HEK293 (cell line): ENCODE measurements around the gene TPGS2.

ENCODE experiments used
- CTCF ChIA-PET: fragments of 350-600 bp; formaldehyde crosslinking; extraction: SDS; loops from one replicate; lab custom pipeline; 2021; ENCODE audit warnings: antibody characterized with exemption; lab: Yijun Ruan, JAX
- POLR2A ChIA-PET: fragments of 300-600 bp; formaldehyde crosslinking; extraction: SDS; loops from one replicate; lab custom pipeline; 2020; ENCODE audit warnings: antibody characterized with exemption, inconsistent platforms; lab: Yijun Ruan, JAX
- H3K27ac ChIP-seq: fragments of 200-500 bp; sonication (Bioruptor generic); 2 replicates; pipeline ENCODE4 v1.5.1; 2014; ENCODE audit warnings: low read depth, low read length, control low read depth, inconsistent platforms; ENCODE audit errors: extremely low read depth
- H3K36me3 ChIP-seq, 2 experiments: fragments of 200-500 bp in 1 of 2; sonication (Bioruptor generic) in 1 of 2; 1 replicate in 1 of 2; 2 replicates in 1 of 2; pipeline ENCODE4 v1.5.1; 2014 to 2017; ENCODE audit warnings: inconsistent platforms in 2 of 2, low read length in 2 of 2; ENCODE audit not compliant: control insufficient read depth in 2 of 2, insufficient read depth in 1 of 2
- H3K4me1 ChIP-seq: fragments of 200-500 bp; sonication (Bioruptor generic); 2 replicates; pipeline ENCODE4 v1.5.1; 2014; ENCODE audit warnings: mild to moderate bottlenecking, low read length, inconsistent platforms; ENCODE audit not compliant: control insufficient read depth, insufficient read depth
- H3K4me3 ChIP-seq: 2 replicates; pipeline ENCODE4 v1.5.1; 2011; ENCODE audit warnings: low read depth, mild to moderate bottlenecking, control low read depth, low read length, moderate library complexity
- H3K9me3 ChIP-seq: fragments of 200-500 bp; sonication (Bioruptor generic); 2 replicates; pipeline ENCODE4 v1.5.1; 2014; ENCODE audit warnings: low read depth, low read length, inconsistent platforms; ENCODE audit not compliant: control insufficient read depth, insufficient read depth
- ATF2 ChIP-seq: fragments of 450-650 bp; formaldehyde crosslinking; IDR thresholded peaks from 2 replicates; pipeline ENCODE4 v1.5.1; 2016; ENCODE audit warnings: missing biosample characterization, missing genetic modification characterization, low read depth
- HIC1 ChIP-seq: fragments of 450-650 bp; formaldehyde crosslinking; IDR thresholded peaks from 2 replicates; pipeline ENCODE4 v1.5.1; 2016; ENCODE audit warnings: missing biosample characterization, missing genetic modification characterization
- MYNN ChIP-seq: fragments of 450-650 bp; formaldehyde crosslinking; IDR thresholded peaks from 2 replicates; pipeline ENCODE4 v1.5.1; 2016; ENCODE audit warnings: missing biosample characterization, missing genetic modification characterization, borderline replicate concordance
- PRDM1 ChIP-seq: fragments of 450-650 bp; formaldehyde crosslinking; IDR thresholded peaks from 2 replicates; pipeline ENCODE4; 2016; ENCODE audit warnings: missing biosample characterization, missing genetic modification characterization
- SETDB1 ChIP-seq: IDR thresholded peaks from one replicate; pipeline ENCODE4 v1.6.1; 2017; ENCODE audit warnings: mild to moderate bottlenecking, low read length, moderate library complexity, mixed read lengths; ENCODE audit not compliant: insufficient read length
- SP2 ChIP-seq: fragments of 450-650 bp; formaldehyde crosslinking; IDR thresholded peaks from 2 replicates; pipeline ENCODE4 v1.5.1; 2016; ENCODE audit warnings: missing biosample characterization, missing genetic modification characterization
- YY2 ChIP-seq: fragments of 450-650 bp; formaldehyde crosslinking; IDR thresholded peaks from 2 replicates; pipeline ENCODE4 v1.5.1; 2016; ENCODE audit warnings: missing biosample characterization, missing genetic modification characterization
- ZNF138 ChIP-seq: fragments of 450-650 bp; formaldehyde crosslinking; IDR thresholded peaks from 2 replicates; pipeline ENCODE4 v1.5.1; 2016; ENCODE audit warnings: missing biosample characterization, missing genetic modification characterization, borderline replicate concordance
- ZNF146 ChIP-seq: fragments of 450-650 bp; formaldehyde crosslinking; IDR thresholded peaks from 2 replicates; pipeline ENCODE4 v1.5.1; 2016; ENCODE audit warnings: missing biosample characterization, missing genetic modification characterization
- ZNF184 ChIP-seq: fragments of 450-650 bp; IDR thresholded peaks from 2 replicates; pipeline ENCODE4 v1.5.1; 2018; ENCODE audit warnings: missing biosample characterization, mild to moderate bottlenecking, missing genetic modification characterization
- ZNF221 ChIP-seq: fragments of 450-650 bp; formaldehyde crosslinking; IDR thresholded peaks from 2 replicates; pipeline ENCODE4 v1.5.1; 2017; ENCODE audit warnings: missing biosample characterization, missing genetic modification characterization, borderline replicate concordance
- ZNF23 ChIP-seq: fragments of 450-650 bp; formaldehyde crosslinking; IDR thresholded peaks from 2 replicates; pipeline ENCODE4 v1.5.1; 2016; ENCODE audit warnings: missing biosample characterization, missing genetic modification characterization, borderline replicate concordance
- ZNF239 ChIP-seq: fragments of 450-650 bp; formaldehyde crosslinking; IDR thresholded peaks from 2 replicates; pipeline ENCODE4 v1.5.1; 2016; ENCODE audit warnings: missing biosample characterization, missing genetic modification characterization
- ZNF561 ChIP-seq: fragments of 450-650 bp; IDR thresholded peaks from 2 replicates; pipeline ENCODE4 v1.5.1; 2018; ENCODE audit warnings: missing biosample characterization, missing genetic modification characterization, borderline replicate concordance
- ZNF626 ChIP-seq: fragments of 450-650 bp; sonication (Bioruptor Pico); formaldehyde crosslinking; IDR thresholded peaks from 2 replicates; pipeline ENCODE4 v1.5.1; 2018; ENCODE audit warnings: missing biosample characterization, missing genetic modification characterization, inconsistent platforms
- ZNF629 ChIP-seq: fragments of 450-650 bp; formaldehyde crosslinking; IDR thresholded peaks from 2 replicates; pipeline ENCODE4 v1.5.1; 2017; ENCODE audit warnings: missing biosample characterization, missing genetic modification characterization
- ZNF747 ChIP-seq: fragments of 450-650 bp; formaldehyde crosslinking; IDR thresholded peaks from 2 replicates; pipeline ENCODE4 v1.5.1; 2016; ENCODE audit warnings: missing biosample characterization, missing genetic modification characterization
- ZSCAN5A ChIP-seq: fragments of 450-650 bp; formaldehyde crosslinking; IDR thresholded peaks from 2 replicates; pipeline ENCODE4 v1.5.1; 2016; ENCODE audit warnings: missing biosample characterization, missing genetic modification characterization
- TF ChIP-seq, protein P1 (sequence below): fragments of 450-650 bp; formaldehyde crosslinking; IDR thresholded peaks from 2 replicates; pipeline ENCODE4 v1.5.1; 2016; ENCODE audit warnings: missing biosample characterization, missing genetic modification characterization, borderline replicate concordance
- TF ChIP-seq, protein P2 (sequence below): fragments of 450-650 bp; formaldehyde crosslinking; conservative IDR thresholded peaks from 2 replicates; pipeline ENCODE4 v1.5.1; 2016; ENCODE audit warnings: low read depth, missing biosample characterization, missing genetic modification characterization
- TF ChIP-seq, protein P3 (sequence below): fragments of 450-650 bp; formaldehyde crosslinking; IDR thresholded peaks from 2 replicates; pipeline ENCODE4 v1.5.1; 2016; ENCODE audit warnings: missing biosample characterization, missing genetic modification characterization

The TPGS2 gene

GRCh38 chr18:36848609-36849008 lies 19.8 kb upstream of the TPGS2 start (continued):
- TF ChIP-seq, protein P1, sequence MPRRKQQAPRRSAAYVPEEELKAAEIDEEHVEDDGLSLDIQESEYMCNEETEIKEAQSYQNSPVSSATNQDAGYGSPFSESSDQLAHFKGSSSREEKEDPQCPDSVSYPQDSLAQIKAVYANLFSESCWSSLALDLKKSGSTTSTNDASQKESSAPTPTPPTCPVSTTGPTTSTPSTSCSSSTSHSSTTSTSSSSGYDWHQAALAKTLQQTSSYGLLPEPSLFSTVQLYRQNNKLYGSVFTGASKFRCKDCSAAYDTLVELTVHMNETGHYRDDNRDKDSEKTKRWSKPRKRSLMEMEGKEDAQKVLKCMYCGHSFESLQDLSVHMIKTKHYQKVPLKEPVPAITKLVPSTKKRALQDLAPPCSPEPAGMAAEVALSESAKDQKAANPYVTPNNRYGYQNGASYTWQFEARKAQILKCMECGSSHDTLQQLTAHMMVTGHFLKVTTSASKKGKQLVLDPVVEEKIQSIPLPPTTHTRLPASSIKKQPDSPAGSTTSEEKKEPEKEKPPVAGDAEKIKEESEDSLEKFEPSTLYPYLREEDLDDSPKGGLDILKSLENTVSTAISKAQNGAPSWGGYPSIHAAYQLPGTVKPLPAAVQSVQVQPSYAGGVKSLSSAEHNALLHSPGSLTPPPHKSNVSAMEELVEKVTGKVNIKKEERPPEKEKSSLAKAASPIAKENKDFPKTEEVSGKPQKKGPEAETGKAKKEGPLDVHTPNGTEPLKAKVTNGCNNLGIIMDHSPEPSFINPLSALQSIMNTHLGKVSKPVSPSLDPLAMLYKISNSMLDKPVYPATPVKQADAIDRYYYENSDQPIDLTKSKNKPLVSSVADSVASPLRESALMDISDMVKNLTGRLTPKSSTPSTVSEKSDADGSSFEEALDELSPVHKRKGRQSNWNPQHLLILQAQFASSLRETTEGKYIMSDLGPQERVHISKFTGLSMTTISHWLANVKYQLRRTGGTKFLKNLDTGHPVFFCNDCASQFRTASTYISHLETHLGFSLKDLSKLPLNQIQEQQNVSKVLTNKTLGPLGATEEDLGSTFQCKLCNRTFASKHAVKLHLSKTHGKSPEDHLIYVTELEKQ (tag by site-specific recombination): no peak
- TF ChIP-seq ZNF629 (no peak), ZNF239 (tag by site-specific recombination) (no peak), ZSCAN5A (tag by site-specific recombination) (no peak), PRDM1 (tag by site-specific recombination) (no peak), YY2 (tag by site-specific recombination) (no peak), ZNF23 (tag by site-specific recombination) (no peak), SP2 (tag by site-specific recombination) (no peak), SETDB1 (no peak), MYNN (tag by site-specific recombination) (no peak), ZNF184 (no peak), ZNF626 (tag by site-specific recombination) (no peak), ZNF561 (tag by site-specific recombination) (no peak)
- TF ChIP-seq, protein P2, sequence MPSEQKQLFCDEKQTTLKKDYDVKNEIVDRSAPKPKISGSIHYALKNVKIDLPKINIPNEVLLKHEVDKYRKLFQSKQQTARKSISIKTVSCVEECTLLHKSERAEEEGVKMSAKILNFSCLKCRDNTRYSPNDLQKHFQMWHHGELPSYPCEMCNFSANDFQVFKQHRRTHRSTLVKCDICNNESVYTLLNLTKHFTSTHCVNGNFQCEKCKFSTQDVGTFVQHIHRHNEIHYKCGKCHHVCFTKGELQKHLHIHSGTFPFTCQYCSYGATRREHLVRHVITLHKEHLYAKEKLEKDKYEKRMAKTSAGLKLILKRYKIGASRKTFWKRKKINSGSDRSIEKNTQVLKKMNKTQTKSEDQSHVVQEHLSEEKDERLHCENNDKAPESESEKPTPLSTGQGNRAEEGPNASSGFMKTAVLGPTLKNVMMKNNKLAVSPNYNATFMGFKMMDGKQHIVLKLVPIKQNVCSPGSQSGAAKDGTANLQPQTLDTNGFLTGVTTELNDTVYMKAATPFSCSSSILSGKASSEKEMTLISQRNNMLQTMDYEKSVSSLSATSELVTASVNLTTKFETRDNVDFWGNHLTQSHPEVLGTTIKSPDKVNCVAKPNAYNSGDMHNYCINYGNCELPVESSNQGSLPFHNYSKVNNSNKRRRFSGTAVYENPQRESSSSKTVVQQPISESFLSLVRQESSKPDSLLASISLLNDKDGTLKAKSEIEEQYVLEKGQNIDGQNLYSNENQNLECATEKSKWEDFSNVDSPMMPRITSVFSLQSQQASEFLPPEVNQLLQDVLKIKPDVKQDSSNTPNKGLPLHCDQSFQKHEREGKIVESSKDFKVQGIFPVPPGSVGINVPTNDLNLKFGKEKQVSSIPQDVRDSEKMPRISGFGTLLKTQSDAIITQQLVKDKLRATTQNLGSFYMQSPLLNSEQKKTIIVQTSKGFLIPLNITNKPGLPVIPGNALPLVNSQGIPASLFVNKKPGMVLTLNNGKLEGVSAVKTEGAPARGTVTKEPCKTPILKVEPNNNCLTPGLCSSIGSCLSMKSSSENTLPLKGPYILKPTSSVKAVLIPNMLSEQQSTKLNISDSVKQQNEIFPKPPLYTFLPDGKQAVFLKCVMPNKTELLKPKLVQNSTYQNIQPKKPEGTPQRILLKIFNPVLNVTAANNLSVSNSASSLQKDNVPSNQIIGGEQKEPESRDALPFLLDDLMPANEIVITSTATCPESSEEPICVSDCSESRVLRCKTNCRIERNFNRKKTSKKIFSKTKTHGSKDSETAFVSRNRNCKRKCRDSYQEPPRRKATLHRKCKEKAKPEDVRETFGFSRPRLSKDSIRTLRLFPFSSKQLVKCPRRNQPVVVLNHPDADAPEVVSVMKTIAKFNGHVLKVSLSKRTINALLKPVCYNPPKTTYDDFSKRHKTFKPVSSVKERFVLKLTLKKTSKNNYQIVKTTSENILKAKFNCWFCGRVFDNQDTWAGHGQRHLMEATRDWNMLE (tag by site-specific recombination): no peak

- no peak overlapping the region for H3K4me3 ChIP-seq
- TF ChIP-seq ZNF221: no peak
- TF ChIP-seq ZNF747 (tag by site-specific recombination): no peak
- no peak for TF ChIP-seq ZNF146 (tag by site-specific recombination)
- TF ChIP-seq, protein P3, sequence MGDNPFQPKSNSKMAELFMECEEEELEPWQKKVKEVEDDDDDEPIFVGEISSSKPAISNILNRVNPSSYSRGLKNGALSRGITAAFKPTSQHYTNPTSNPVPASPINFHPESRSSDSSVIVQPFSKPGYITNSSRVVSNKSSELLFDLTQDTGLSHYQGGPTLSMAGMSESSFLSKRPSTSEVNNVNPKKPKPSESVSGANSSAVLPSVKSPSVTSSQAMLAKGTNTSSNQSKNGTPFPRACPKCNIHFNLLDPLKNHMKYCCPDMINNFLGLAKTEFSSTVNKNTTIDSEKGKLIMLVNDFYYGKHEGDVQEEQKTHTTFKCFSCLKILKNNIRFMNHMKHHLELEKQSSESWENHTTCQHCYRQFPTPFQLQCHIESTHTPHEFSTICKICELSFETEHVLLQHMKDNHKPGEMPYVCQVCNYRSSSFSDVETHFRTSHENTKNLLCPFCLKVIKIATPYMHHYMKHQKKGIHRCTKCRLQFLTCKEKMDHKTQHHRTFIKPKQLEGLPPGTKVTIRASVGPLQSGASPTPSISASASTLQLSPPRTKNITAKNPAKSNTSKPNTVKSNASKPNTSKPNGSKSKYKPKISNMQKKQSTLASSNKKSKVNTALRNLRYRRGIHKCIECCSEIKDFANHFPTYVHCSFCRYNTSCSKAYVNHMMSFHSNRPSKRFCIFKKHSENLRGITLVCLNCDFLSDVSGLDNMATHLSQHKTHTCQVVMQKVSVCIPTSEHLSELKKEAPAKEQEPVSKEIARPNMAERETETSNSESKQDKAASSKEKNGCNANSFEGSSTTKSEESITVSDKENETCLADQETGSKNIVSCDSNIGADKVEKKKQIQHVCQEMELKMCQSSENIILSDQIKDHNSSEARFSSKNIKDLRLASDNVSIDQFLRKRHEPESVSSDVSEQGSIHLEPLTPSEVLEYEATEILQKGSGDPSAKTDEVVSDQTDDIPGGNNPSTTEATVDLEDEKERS (tag by site-specific recombination): no peak
- no peak for TF ChIP-seq HIC1
- no peak for TF ChIP-seq ZNF138 (tag by site-specific recombination)
- TF ChIP-seq ATF2 (tag by site-specific recombination): no peak
- TF ChIP-seq, all 188 proteins: peak for 0
- H3K9me3 ChIP-seq: no peaks in the 10 kb centered on the region
- CTCF ChIA-PET: no interaction called here
- H3K4me1 ChIP-seq: no peaks in the 10 kb centered on the region
- POLR2A ChIA-PET: no interaction called here
- no peak overlapping the region for H3K27ac ChIP-seq
- H3K36me3 ChIP-seq: peaks cover 0 to 7% of the 10 kb centered on the region in 2 experiments; a peak in 1 of 3 replicates
Measured at GRCh38 chr18:36843784-36844183, 15.0 kb upstream of the TPGS2 start.
